Measurements from ENCODE around the gene LCLAT1.

- TF ChIP-seq CTCF (IDR thresholded peaks at IDR 0.05; ENCODE audit: borderline replicate concordance, extremely low read depth, low read length, poor library complexity, severe bottlenecking) (no peak), EZH2 (IDR thresholded peaks at IDR 0.05; ENCODE audit: borderline replicate concordance, low read depth, low read length, severe bottlenecking) (no peak)
Observed at GRCh38 chr2:30678410-30679137, 231.5 kb downstream of the LCLAT1 start.

All from DND-41 (cell line).